Cerebellar cortex (tissue), 1 donor: ENCODE data around the gene NFXL1.
"Not testable (repeated sequence)": the region's sequence is repeated elsewhere in the genome, so short reads cannot be mapped to it uniquely, and the experiment has no call there.

Experiments used
- DNase-seq: peaks from one replicate; pipeline ENCODE4 v3.0.0-alpha.2; 2015; ENCODE audit warnings: low spot score

The NFXL1 gene

GRCh38 chr4:47914220-47914925, at the start of gene NFXL1:
Gene NFXL1, minus strand, starts transcription at chr4:47914583. Its CDS starts 380 bp downstream, at chr4:47914203.
- DNase-seq, result peak; percentile 97

- no peak for DNase-seq
Observed at GRCh38 chr4:47954677-47955076, 40.3 kb upstream of the NFXL1 start.

- no peak for DNase-seq
Observed at GRCh38 chr4:47954245-47954644, 39.9 kb upstream of the NFXL1 start.

GRCh38 chr4:47945930-47946726, 31.7 kb upstream of the NFXL1 start:
- DNase-seq, result no peak

GRCh38 chr4:47942081-47942819, 27.9 kb upstream of the NFXL1 start:
- DNase-seq, result no peak

GRCh38 chr4:47939456-47939855, 25.1 kb upstream of the NFXL1 start:
- no peak for DNase-seq

- DNase-seq, result no peak
Observed at GRCh38 chr4:47936336-47936735, 22.0 kb upstream of the NFXL1 start.

- DNase-seq, result peak; percentile 51
Observed at GRCh38 chr4:47933840-47934239, 19.5 kb upstream of the NFXL1 start.

GRCh38 chr4:47930971-47931804, 16.8 kb upstream of the NFXL1 start:
- DNase-seq, result peak; percentile 12

- DNase-seq, result no peak
Observed at GRCh38 chr4:47929682-47930201, 15.4 kb upstream of the NFXL1 start.

GRCh38 chr4:47926667-47927258, 12.4 kb upstream of the NFXL1 start:
- DNase-seq, result peak; percentile 84

GRCh38 chr4:47923261-47923608, 8.9 kb upstream of the NFXL1 start:
- DNase-seq, result not testable (repeated sequence)

- DNase-seq, result not testable (repeated sequence)
Observed at GRCh38 chr4:47922436-47923260, 8.3 kb upstream of the NFXL1 start.

- not testable (repeated sequence) for DNase-seq
Observed at GRCh38 chr4:47917163-47917562, 2.8 kb upstream of the NFXL1 start.

- DNase-seq, result no peak
Observed at GRCh38 chr4:47915378-47915777, 995 bp upstream of the NFXL1 start.

GRCh38 chr4:47914926-47915237, 499 bp upstream of the NFXL1 start:
- DNase-seq, result no peak

- peak; percentile 44 for DNase-seq
Observed at GRCh38 chr4:47913861-47914219, 543 bp downstream of the NFXL1 start.

- DNase-seq, result peak; percentile 25
Observed at GRCh38 chr4:47913330-47913729, 1.1 kb downstream of the NFXL1 start.

GRCh38 chr4:47907089-47907646, 7.2 kb downstream of the NFXL1 start:
- DNase-seq, result no peak

GRCh38 chr4:47899639-47900038, 14.7 kb downstream of the NFXL1 start:
- DNase-seq, result no peak
